Measurements from ENCODE around the gene MPO. TPM values are rescaled to one million over a fixed set of nuclear protein-coding genes. Genes with fewer than 3 reads are reported as not detected.

MPO gene
- total and polyA plus RNA-seq, 7 donors, result 0.11 to 0.95 (median 0.38) TPM

DNA sequence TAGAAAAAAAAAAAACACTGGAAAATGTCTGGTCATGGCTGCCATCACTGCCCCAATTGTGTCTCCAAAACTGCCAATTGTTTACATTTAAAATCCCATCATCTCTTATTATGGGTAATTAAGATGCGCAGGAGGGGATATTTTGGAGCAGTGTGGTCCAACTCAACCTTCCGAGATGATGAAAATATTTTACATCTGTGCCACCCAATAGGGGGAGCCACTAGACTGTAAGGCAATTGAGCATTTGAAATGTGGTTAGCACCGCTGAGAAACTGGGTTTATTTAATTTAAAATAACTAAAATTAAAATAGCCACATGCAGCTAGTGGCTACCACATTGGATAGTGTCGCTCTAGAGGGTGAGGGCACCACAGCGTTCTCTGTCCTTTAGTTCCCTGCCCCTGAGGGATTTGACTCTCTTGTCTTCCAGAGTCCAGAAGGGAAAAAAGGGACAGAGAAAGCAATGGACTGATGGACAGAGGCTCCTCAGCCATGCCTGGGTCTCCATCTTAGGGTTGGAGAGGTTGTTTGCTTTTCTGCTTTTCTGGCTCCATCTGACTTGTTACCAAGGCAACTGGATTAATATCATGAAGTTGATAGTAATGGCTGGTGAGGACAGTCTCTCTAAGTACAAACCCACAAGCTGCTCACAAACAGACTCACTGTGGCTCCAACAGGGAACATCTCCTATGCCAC lies 3.5 kb downstream of the MPO start:
- Histone ChIP-seq H3K27me3 (ENCODE audit: insufficient read depth in 3 of 3, low read length in 2 of 3) (peaks cover 0 to 16% (median 3%) of the 10 kb centered on the region in 3 donors), H3K9me3 (no peaks in the 10 kb centered on the region), H3K36me3 (ENCODE audit: insufficient read depth in 1 of 2, low read depth in 1 of 2) (no peaks in the 10 kb centered on the region), H3K27ac (no peak overlapping the region), H3K4me3 (no peak overlapping the region), H3K4me1 (no peaks in the 10 kb centered on the region)
- no peak for ATAC-seq
- no peak for DNase-seq
- TF ChIP-seq, protein P1, sequence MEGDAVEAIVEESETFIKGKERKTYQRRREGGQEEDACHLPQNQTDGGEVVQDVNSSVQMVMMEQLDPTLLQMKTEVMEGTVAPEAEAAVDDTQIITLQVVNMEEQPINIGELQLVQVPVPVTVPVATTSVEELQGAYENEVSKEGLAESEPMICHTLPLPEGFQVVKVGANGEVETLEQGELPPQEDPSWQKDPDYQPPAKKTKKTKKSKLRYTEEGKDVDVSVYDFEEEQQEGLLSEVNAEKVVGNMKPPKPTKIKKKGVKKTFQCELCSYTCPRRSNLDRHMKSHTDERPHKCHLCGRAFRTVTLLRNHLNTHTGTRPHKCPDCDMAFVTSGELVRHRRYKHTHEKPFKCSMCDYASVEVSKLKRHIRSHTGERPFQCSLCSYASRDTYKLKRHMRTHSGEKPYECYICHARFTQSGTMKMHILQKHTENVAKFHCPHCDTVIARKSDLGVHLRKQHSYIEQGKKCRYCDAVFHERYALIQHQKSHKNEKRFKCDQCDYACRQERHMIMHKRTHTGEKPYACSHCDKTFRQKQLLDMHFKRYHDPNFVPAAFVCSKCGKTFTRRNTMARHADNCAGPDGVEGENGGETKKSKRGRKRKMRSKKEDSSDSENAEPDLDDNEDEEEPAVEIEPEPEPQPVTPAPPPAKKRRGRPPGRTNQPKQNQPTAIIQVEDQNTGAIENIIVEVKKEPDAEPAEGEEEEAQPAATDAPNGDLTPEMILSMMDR (IDR thresholded peaks at IDR 0.05), result no peak
- 77 to 82% (median 78%) methylated on average over 5 of the region's 5 CpGs for WGBS, 3 donors
- intact Hi-C loops (cut with DNase I), result no loop called here

DNA sequence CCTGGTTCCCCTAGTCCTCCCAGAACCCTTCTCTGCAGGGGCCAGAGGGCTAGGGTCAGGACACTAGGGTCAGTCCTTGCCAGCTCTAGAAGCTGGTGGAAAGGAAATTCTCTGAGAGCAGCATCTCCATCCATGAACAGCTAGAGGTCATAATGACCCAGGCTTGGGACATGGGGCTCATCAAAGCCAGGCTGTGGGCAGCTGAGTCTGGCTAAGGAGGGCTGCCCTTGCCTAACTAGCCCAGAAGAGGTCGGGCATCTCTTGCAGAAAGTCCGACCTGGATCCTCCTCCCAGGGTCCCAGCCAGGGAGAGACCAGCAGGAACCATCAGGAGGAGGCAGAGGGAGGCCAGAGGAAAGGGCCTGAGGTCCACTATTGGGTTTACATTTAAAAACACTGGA lies 4.3 kb downstream of the MPO start:
- H3K27me3 ChIP-seq (ENCODE audit: insufficient read depth in 3 of 3, low read length in 2 of 3), result peaks cover 0 to 12% (median 3%) of the 10 kb centered on the region in 3 donors
- 61 to 69% (median 64%) methylated on average over 2 of the region's 2 CpGs for WGBS, 3 donors
- ATAC-seq, result no peak
- DNase-seq, result no peak
- no peaks in the 10 kb centered on the region for H3K4me1 ChIP-seq
- TF ChIP-seq, protein P1 (IDR thresholded peaks at IDR 0.05), result no peak
- H3K27ac ChIP-seq, result no peak overlapping the region
- intact Hi-C loops (cut with DNase I), result no loop called here
- H3K36me3 ChIP-seq (ENCODE audit: insufficient read depth in 1 of 2, low read depth in 1 of 2), result no peaks in the 10 kb centered on the region
- no peaks in the 10 kb centered on the region for H3K9me3 ChIP-seq
- no peak overlapping the region for H3K4me3 ChIP-seq

GRCh38 chr17:58275417-58275816 lies 5.3 kb downstream of the MPO start:
- no peaks in the 10 kb centered on the region for H3K9me3 ChIP-seq
- no peaks in the 10 kb centered on the region for H3K36me3 ChIP-seq (ENCODE audit: insufficient read depth in 1 of 2, low read depth in 1 of 2)
- DNase-seq (no peak), ATAC-seq (no peak)
- 88 to 92% (median 91%) methylated on average over 10 of the region's 10 CpGs for WGBS, 3 donors
- H3K4me3 ChIP-seq, result no peak overlapping the region
- intact Hi-C loops (cut with DNase I), result no loop called here
- H3K4me1 ChIP-seq, result no peaks in the 10 kb centered on the region
- TF ChIP-seq, protein P1 (IDR thresholded peaks at IDR 0.05), result no peak
- H3K27me3 ChIP-seq (ENCODE audit: insufficient read depth in 3 of 3, low read length in 2 of 3), result peaks cover 0 to 6% (median 2%) of the 10 kb centered on the region in 3 donors
- no peak overlapping the region for H3K27ac ChIP-seq

- Histone ChIP-seq H3K4me1 (no peaks in the 10 kb centered on the region), H3K27ac (no peak overlapping the region), H3K9me3 (no peaks in the 10 kb centered on the region), H3K36me3 (ENCODE audit: insufficient read depth in 1 of 2, low read depth in 1 of 2) (no peaks in the 10 kb centered on the region), H3K4me3 (no peak overlapping the region), H3K27me3 (ENCODE audit: insufficient read depth in 3 of 3, low read length in 2 of 3) (no peaks in the 10 kb centered on the region)
- DNase-seq (no peak), ATAC-seq (no peak)
- intact Hi-C loops (cut with DNase I), result no loop called here
- TF ChIP-seq, protein P1 (IDR thresholded peaks at IDR 0.05), result no peak
- 83 to 92% (median 87%) methylated on average over 15 of the region's 15 CpGs for WGBS, 3 donors
These were observed 7.2 kb downstream of the MPO start for GRCh38 chr17:58273453-58274104.
